Right lobe of liver (tissue), 4 donors: ENCODE measurements around the gene PPM1H.
"Not testable (repeated sequence)": the region's sequence is repeated elsewhere in the genome, so short reads cannot be mapped to it uniquely, and the experiment has no call there.

Source experiments
- CTCF ChIP-seq, 4 donors: fragments of 200-600 bp in 3 of 4; fragments of 450-650 bp in 1 of 4; IDR thresholded peaks; one replicate each; pipeline versions ENCODE4 v1.5.1 to v1.8.0; 2016 to 2022; ENCODE audit warnings: antibody characterized with exemption in 4 of 4, mild to moderate bottlenecking in 2 of 4
- POLR2A ChIP-seq: fragments of 450-650 bp; IDR thresholded peaks from one replicate; pipeline ENCODE4 v1.6.1; 2017; ENCODE audit warnings: antibody characterized with exemption, mild to moderate bottlenecking
- donor health status: DM: no; HTN: no; CAD: no.
- donor health status: DM: no; HTN: no; CAD: no.
- donor health status: DM: no; HTN: yes; CAD: no.

- TF ChIP-seq CTCF (IDR thresholded peaks at IDR 0.05); POLR2A: not testable (repeated sequence)
Observed at GRCh38 chr12:62965242-62965641, 30.3 kb upstream of the PPM1H start.
